ENCODE results near the gene BBS4. TPM values are rescaled to one million over a fixed set of nuclear protein-coding genes. Genes with fewer than 3 reads are reported as not detected.

BBS4 gene
- total and polyA plus RNA-seq, 2 donors (not counting 3 experiments of a cell fraction or from before 2014, with no cell fraction given) = 6.8 to 7.5 TPM

DNA sequence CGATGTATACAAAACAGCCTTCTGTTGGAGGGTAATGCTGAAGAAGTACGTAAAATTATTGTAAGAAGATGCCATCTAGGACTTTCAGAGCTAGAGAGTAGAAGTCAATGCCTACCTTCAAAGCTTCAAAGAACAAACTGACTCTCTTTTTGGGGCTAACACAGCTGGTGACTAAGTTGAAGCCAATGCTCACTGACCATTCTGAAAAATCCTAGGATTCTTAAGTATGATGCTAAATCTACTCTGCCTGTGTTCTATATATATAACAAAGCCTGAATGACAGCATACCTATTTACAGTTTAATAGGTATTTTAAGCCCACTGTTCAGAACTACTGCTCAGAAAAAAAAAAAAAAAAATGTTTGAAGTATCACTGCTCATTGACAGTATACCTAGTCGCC lies 78.6 kb downstream of the BBS4 start:
- ChIA-PET POLR2A (no interaction called here), CTCF (interaction anchor here (1.0 to 1.6 kb wide), 2 partner anchors 13 to 42 kb away, joined by 4 to 6 read pairs; no protein-coding TSS in a partner anchor)
- Histone ChIP-seq H3K4me1 (ENCODE audit: control insufficient read depth, extremely low read depth, insufficient read depth, low read length) (no peaks in the 10 kb centered on the region), H3K27ac (ENCODE audit: insufficient read depth, low read depth, low read length) (no peak overlapping the region), H3K27me3 (ENCODE audit: control insufficient read depth in 2 of 2, insufficient read depth in 2 of 2, low read length in 2 of 2) (no peaks in the 10 kb centered on the region), H3K9ac (replicated peaks; ENCODE audit: extremely low read depth, insufficient read depth, low read length) (no peak overlapping the region), H3K36me3 (ENCODE audit: control insufficient read depth in 2 of 2, extremely low read depth in 1 of 2, insufficient read depth in 2 of 2, low read length in 2 of 2) (no peaks in the 10 kb centered on the region), H3K79me2 (ENCODE audit: control insufficient read depth, insufficient read depth, low read length) (peaks cover 2% of the 10 kb centered on the region), H3K9me3 (replicated peaks; ENCODE audit: control insufficient read depth, insufficient read depth, low read length) (no peaks in the 10 kb centered on the region), H2AFZ (ENCODE audit: low read depth, low read length) (no peak overlapping the region), H3K4me2 (ENCODE audit: insufficient read depth, low read length) (no peak overlapping the region), H3K9me1 (replicated peaks; ENCODE audit: control insufficient read depth, extremely low read depth, insufficient read depth, low read length) (no peaks in the 10 kb centered on the region), H3K4me3 (replicated peaks in 1 of 3; ENCODE audit: insufficient read depth in 1 of 3, low read depth in 1 of 3, low read length in 3 of 3) (no peak overlapping the region), H4K20me1 (replicated peaks; ENCODE audit: control insufficient read depth, extremely low read depth, insufficient read depth, low read length) (no peaks in the 10 kb centered on the region)
- dilution Hi-C loops (cut with MboI; ENCODE audit: extremely low pct_ligation_motif_present, low sequenced_read_pairs) (no loop called here), intact Hi-C loops (cut with micrococcal nuclease) (no loop called here)
- DNase-seq (ENCODE audit: low read depth, low spot score) = no peak
- TF ChIP-seq EZH2 (IDR thresholded peaks at IDR 0.05; ENCODE audit: borderline replicate concordance, low read depth, low read length, severe bottlenecking) = no peak
- TF ChIP-seq MYC (IDR thresholded peaks at IDR 0.05; ENCODE audit: low read depth, low read length) = no peak
- TF ChIP-seq POLR2A (IDR thresholded peaks at IDR 0.05; ENCODE audit: low read depth, low read length) = no peak
- no peak for TF ChIP-seq GATA2 (IDR thresholded peaks at IDR 0.05; ENCODE audit: insufficient read depth, insufficient read length, low read depth, low read length)
- TF ChIP-seq, protein P1, sequence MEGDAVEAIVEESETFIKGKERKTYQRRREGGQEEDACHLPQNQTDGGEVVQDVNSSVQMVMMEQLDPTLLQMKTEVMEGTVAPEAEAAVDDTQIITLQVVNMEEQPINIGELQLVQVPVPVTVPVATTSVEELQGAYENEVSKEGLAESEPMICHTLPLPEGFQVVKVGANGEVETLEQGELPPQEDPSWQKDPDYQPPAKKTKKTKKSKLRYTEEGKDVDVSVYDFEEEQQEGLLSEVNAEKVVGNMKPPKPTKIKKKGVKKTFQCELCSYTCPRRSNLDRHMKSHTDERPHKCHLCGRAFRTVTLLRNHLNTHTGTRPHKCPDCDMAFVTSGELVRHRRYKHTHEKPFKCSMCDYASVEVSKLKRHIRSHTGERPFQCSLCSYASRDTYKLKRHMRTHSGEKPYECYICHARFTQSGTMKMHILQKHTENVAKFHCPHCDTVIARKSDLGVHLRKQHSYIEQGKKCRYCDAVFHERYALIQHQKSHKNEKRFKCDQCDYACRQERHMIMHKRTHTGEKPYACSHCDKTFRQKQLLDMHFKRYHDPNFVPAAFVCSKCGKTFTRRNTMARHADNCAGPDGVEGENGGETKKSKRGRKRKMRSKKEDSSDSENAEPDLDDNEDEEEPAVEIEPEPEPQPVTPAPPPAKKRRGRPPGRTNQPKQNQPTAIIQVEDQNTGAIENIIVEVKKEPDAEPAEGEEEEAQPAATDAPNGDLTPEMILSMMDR (IDR thresholded peaks at IDR 0.05; ENCODE audit: extremely low read depth in 1 of 2, insufficient read depth in 1 of 2, low read depth in 1 of 2, low read length in 2 of 2) = no peak
- TF ChIP-seq POLR2AphosphoS5 (IDR thresholded peaks at IDR 0.05; ENCODE audit: insufficient read depth, low read depth, low read length) = no peak
- no peak for TF ChIP-seq FOS (IDR thresholded peaks at IDR 0.05; ENCODE audit: borderline replicate concordance, insufficient read depth, low read length)
- TF ChIP-seq, protein P2, sequence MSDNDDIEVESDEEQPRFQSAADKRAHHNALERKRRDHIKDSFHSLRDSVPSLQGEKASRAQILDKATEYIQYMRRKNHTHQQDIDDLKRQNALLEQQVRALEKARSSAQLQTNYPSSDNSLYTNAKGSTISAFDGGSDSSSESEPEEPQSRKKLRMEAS (IDR thresholded peaks at IDR 0.05; ENCODE audit: insufficient read depth, insufficient read length) = no peak
- no peak for TF ChIP-seq JUN (IDR thresholded peaks at IDR 0.05; ENCODE audit: borderline replicate concordance, insufficient read depth, insufficient read length, low read depth)
- no peak for FAIRE-seq
- BruUV-seq (replicated peaks) = no TSS peak
